WTC11 (cell line): ENCODE results near the gene PTPRK. TPM values are rescaled to one million over a fixed set of nuclear protein-coding genes. Genes with fewer than 3 reads are reported as not detected.

ENCODE experiments used
- ATAC-seq: fragments of 200-7000 bp; cut with Tn5 transposase; 2 replicates; pipeline ENCODE4 v1.10.0; 2021; ENCODE audit warnings: mild to moderate bottlenecking, moderate library complexity
- CTCF ChIA-PET: fragments of 300-600 bp; sonication (Branson Sonifier 250); formaldehyde crosslinking; loops from one replicate; lab custom pipeline; 2021; ENCODE audit warnings: antibody characterized with exemption; lab: Charles Lee
- POLR2A ChIA-PET: fragments of 350-600 bp; sonication (Branson Sonifier 250); formaldehyde crosslinking; loops from one replicate; lab custom pipeline; 2021; ENCODE audit warnings: antibody characterized with exemption; lab: Charles Lee
- DNase-seq: peaks from one replicate; pipeline ENCODE4 v3.0.0; 2021; ENCODE audit warnings: low spot score
- H3K27ac Mint-ChIP-seq: 2 replicates; pipeline ENCODE4 v1.8.0; 2021; ENCODE audit warnings: mixed read lengths
- H3K27me3 Mint-ChIP-seq: 2 replicates; pipeline ENCODE4 v1.8.0; 2021; ENCODE audit warnings: low read depth, mild to moderate bottlenecking, moderate library complexity, mixed read lengths
- H3K36me3 Mint-ChIP-seq: 2 replicates; pipeline ENCODE4 v1.8.0; 2021; ENCODE audit warnings: mixed read lengths
- H3K4me1 Mint-ChIP-seq: 2 replicates; pipeline ENCODE4 v1.8.0; 2022; ENCODE audit warnings: mixed read lengths
- H3K4me3 Mint-ChIP-seq: 2 replicates; pipeline ENCODE4 v1.8.0; 2021; ENCODE audit warnings: mild to moderate bottlenecking, moderate library complexity, mixed read lengths
- H3K9me3 Mint-ChIP-seq: 2 replicates; pipeline ENCODE4 v1.8.0; 2021; ENCODE audit warnings: mixed read lengths
- E2F1 ChIP-seq: sonication (generic); formaldehyde crosslinking; IDR thresholded peaks from 2 replicates; pipeline ENCODE4 v1.8.0; 2022; ENCODE audit warnings: mild to moderate bottlenecking, missing genetic modification reagents
- FOXP1 ChIP-seq: sonication (generic); formaldehyde crosslinking; IDR thresholded peaks from 2 replicates; pipeline ENCODE4 v1.8.0; 2022; ENCODE audit warnings: missing genetic modification reagents, mild to moderate bottlenecking, moderate library complexity, borderline replicate concordance
- JAZF1 ChIP-seq: fragments of 250-450 bp; sonication (Bioruptor Pico); IDR thresholded peaks from 2 replicates; pipeline ENCODE4 v1.9.0; 2021; ENCODE audit warnings: moderate library complexity, mild to moderate bottlenecking, inconsistent platforms
- MYBL2 ChIP-seq: sonication (generic); formaldehyde crosslinking; IDR thresholded peaks from 2 replicates; pipeline ENCODE4 v1.8.1; 2023; ENCODE audit warnings: mild to moderate bottlenecking, moderate library complexity, missing genetic modification reagents
- NFATC4 ChIP-seq: fragments of 250-450 bp; sonication (Bioruptor Pico); IDR thresholded peaks from 2 replicates; pipeline ENCODE4 v1.9.0; 2021; ENCODE audit warnings: mild to moderate bottlenecking
- NR3C1 ChIP-seq: sonication (generic); formaldehyde crosslinking; conservative IDR thresholded peaks from 2 replicates; pipeline ENCODE4 v1.8.1; 2023; ENCODE audit warnings: low read depth, mild to moderate bottlenecking, missing genetic modification reagents
- PRRX2 ChIP-seq: fragments of 250-450 bp; sonication (Bioruptor Pico); IDR thresholded peaks from 2 replicates; pipeline ENCODE4 v1.8.0; 2021; ENCODE audit warnings: mild to moderate bottlenecking
- SMAD4 ChIP-seq: sonication (generic); formaldehyde crosslinking; IDR thresholded peaks from 2 replicates; pipeline ENCODE4 v1.8.0; 2022; ENCODE audit warnings: mild to moderate bottlenecking, missing genetic modification reagents
- TCF7 ChIP-seq: sonication (generic); formaldehyde crosslinking; IDR thresholded peaks from 2 replicates; pipeline ENCODE4 v1.8.0; 2022; ENCODE audit warnings: mild to moderate bottlenecking, low read depth, missing genetic modification reagents, moderate library complexity
- TEAD4 ChIP-seq: sonication (generic); formaldehyde crosslinking; IDR thresholded peaks from 2 replicates; pipeline ENCODE4 v1.8.0; 2022; ENCODE audit warnings: mild to moderate bottlenecking, missing genetic modification reagents
- TP53 ChIP-seq: sonication (generic); formaldehyde crosslinking; IDR thresholded peaks from 2 replicates; pipeline ENCODE4 v1.8.1; 2023; ENCODE audit warnings: mild to moderate bottlenecking, missing genetic modification reagents
- ZNF232 ChIP-seq: sonication (generic); formaldehyde crosslinking; IDR thresholded peaks from 2 replicates; pipeline ENCODE4 v1.8.0; 2022; ENCODE audit warnings: mild to moderate bottlenecking, missing genetic modification reagents
- ZNF512 ChIP-seq: sonication (generic); formaldehyde crosslinking; IDR thresholded peaks from 2 replicates; pipeline ENCODE4 v1.8.1; 2022; ENCODE audit warnings: missing genetic modification reagents, borderline replicate concordance
- ZNF671 ChIP-seq: fragments of 250-450 bp; sonication (Bioruptor Pico); IDR thresholded peaks from 2 replicates; pipeline ENCODE4 v1.8.0; 2021; ENCODE audit warnings: mild to moderate bottlenecking
- total RNA-seq: library from RNA; stranded (reverse); gene quantifications from 3 replicates; pipeline ENCODE4 v1.2.3, GENCODE V29; 2021

Gene PTPRK
- total RNA-seq, 1 experiment from 2014 or later, result 44.8 TPM

GRCh38 chr6:128500749-128501600, 19.4 kb downstream of the PTPRK start:
- Mint-ChIP-seq H3K27me3 (no peaks in the 10 kb centered on the region), H3K4me3 (no peak overlapping the region), H3K36me3 (no peaks in the 10 kb centered on the region), H3K27ac (0 out of 2 replicates have a peak overlapping the region, but pooled peaks have one; percentile 23), H3K4me1 (peaks cover 45% of the 10 kb centered on the region), H3K9me3 (no peaks in the 10 kb centered on the region)
- DNase-seq (no peak), ATAC-seq (no peak)
- TF ChIP-seq ZNF512 (CRISPR knock-in tag) (no peak), TEAD4 (CRISPR knock-in tag) (no peak)
- CTCF ChIA-PET, result interaction anchor here (1.0 kb wide), 1 partner anchor 19 kb away, joined by 3 read pairs; the partner anchor contains the start of gene PTPRK
- POLR2A ChIA-PET, result no interaction called here

- H3K27me3 Mint-ChIP-seq, result no peaks in the 10 kb centered on the region
- CTCF ChIA-PET, result no interaction called here
- TF ChIP-seq NFATC4 (CRISPR knock-in tag) (no peak), TCF7 (CRISPR knock-in tag) (no peak), PRRX2 (CRISPR knock-in tag) (no peak), ZNF232 (CRISPR knock-in tag) (no peak)
- TF ChIP-seq, all 79 proteins: peak for 0
- H3K9me3 Mint-ChIP-seq, result no peaks in the 10 kb centered on the region
- H3K4me1 Mint-ChIP-seq, result peaks cover 47% of the 10 kb centered on the region
- DNase-seq (no peak), ATAC-seq (no peak)
- POLR2A ChIA-PET, result interaction anchor here (0.6 kb wide), 1 partner anchor 460 kb away, joined by 4 read pairs; no protein-coding TSS in a partner anchor
- no peak overlapping the region for H3K4me3 Mint-ChIP-seq
- H3K27ac Mint-ChIP-seq, result peak overlapping the region; percentile 51; the same call in 1 of the 2 replicates
- no peaks in the 10 kb centered on the region for H3K36me3 Mint-ChIP-seq
Observed at GRCh38 chr6:128500014-128500413, 20.4 kb downstream of the PTPRK start.

- ChIA-PET POLR2A (interaction anchor here (0.6 kb wide), 2 partner anchors 14 to 461 kb away, joined by 4 to 5 read pairs; no protein-coding TSS in a partner anchor), CTCF (interaction anchor here (1.5 kb wide), 1 partner anchor 12 kb away, joined by 8 read pairs; no protein-coding TSS in a partner anchor)
- no peak for TF ChIP-seq SMAD4 (CRISPR knock-in tag)
- TF ChIP-seq ZNF232 (CRISPR knock-in tag), result no peak
- TF ChIP-seq ZNF512 (CRISPR knock-in tag), result no peak
- TF ChIP-seq ZNF671 (CRISPR knock-in tag), result no peak
- TF ChIP-seq NR3C1 (CRISPR knock-in tag), result no peak
- TF ChIP-seq JAZF1, result no peak
- TF ChIP-seq MYBL2 (CRISPR knock-in tag), result no peak
- TF ChIP-seq E2F1, result no peak
- no peak for TF ChIP-seq TP53
- TF ChIP-seq FOXP1 (CRISPR knock-in tag), result no peak
- no peaks in the 10 kb centered on the region for H3K36me3 Mint-ChIP-seq
- H3K27me3 Mint-ChIP-seq, result no peaks in the 10 kb centered on the region
- H3K4me1 Mint-ChIP-seq, result peaks cover 49% of the 10 kb centered on the region
- H3K4me3 Mint-ChIP-seq, result no peak overlapping the region
- H3K27ac Mint-ChIP-seq, result peak overlapping the region; percentile 69
- no peak for ATAC-seq
- DNase-seq, result no peak
- no peaks in the 10 kb centered on the region for H3K9me3 Mint-ChIP-seq
Observed at GRCh38 chr6:128499079-128499731, 21.2 kb downstream of the PTPRK start.
